ENCODE measurements around the gene OR51D1. TPM values are rescaled to one million over a fixed set of nuclear protein-coding genes. Genes with fewer than 3 reads are reported as not detected.

OR51D1 gene, protein sequence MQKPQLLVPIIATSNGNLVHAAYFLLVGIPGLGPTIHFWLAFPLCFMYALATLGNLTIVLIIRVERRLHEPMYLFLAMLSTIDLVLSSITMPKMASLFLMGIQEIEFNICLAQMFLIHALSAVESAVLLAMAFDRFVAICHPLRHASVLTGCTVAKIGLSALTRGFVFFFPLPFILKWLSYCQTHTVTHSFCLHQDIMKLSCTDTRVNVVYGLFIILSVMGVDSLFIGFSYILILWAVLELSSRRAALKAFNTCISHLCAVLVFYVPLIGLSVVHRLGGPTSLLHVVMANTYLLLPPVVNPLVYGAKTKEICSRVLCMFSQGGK
- total RNA-seq, result not detected
- long read RNA-seq, result 0 reads

- H3K4me1 ChIP-seq, result peaks cover 14% of the 10 kb centered on the region
- peak within 1 kb of the TSS; percentile 57 for H3K4me3 ChIP-seq
- H3K36me3 ChIP-seq, result no peaks in the 10 kb centered on the region
- H3K9me3 ChIP-seq (replicated peaks), result no peaks in the 10 kb centered on the region
- intact Hi-C loops (cut with micrococcal nuclease), result loop anchor here (5.0 kb wide), 1 partner anchor 365 kb away; no protein-coding TSS in a partner anchor
- peak within 1 kb of the TSS; percentile 14 for H3K27ac ChIP-seq (replicated peaks)
- TF ChIP-seq, protein P1, sequence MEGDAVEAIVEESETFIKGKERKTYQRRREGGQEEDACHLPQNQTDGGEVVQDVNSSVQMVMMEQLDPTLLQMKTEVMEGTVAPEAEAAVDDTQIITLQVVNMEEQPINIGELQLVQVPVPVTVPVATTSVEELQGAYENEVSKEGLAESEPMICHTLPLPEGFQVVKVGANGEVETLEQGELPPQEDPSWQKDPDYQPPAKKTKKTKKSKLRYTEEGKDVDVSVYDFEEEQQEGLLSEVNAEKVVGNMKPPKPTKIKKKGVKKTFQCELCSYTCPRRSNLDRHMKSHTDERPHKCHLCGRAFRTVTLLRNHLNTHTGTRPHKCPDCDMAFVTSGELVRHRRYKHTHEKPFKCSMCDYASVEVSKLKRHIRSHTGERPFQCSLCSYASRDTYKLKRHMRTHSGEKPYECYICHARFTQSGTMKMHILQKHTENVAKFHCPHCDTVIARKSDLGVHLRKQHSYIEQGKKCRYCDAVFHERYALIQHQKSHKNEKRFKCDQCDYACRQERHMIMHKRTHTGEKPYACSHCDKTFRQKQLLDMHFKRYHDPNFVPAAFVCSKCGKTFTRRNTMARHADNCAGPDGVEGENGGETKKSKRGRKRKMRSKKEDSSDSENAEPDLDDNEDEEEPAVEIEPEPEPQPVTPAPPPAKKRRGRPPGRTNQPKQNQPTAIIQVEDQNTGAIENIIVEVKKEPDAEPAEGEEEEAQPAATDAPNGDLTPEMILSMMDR (IDR thresholded peaks at IDR 0.05; ENCODE audit: borderline replicate concordance), result peak; percentile 95
- DNase-seq, result peak; percentile 64
- H3K27me3 ChIP-seq (ENCODE audit: low read depth), result no peaks in the 10 kb centered on the region
These were observed at the start of gene OR51D1 for GRCh38 chr11:4636962-4637661. TSS of gene OR51D1 (plus strand) at chr11:4637477. CDS start at chr11:4639791, 2,314 bp downstream.

- Histone ChIP-seq H3K4me1 (no peaks in the 10 kb centered on the region), H3K9me3 (replicated peaks) (no peaks in the 10 kb centered on the region), H3K27ac (replicated peaks) (no peak overlapping the region), H3K4me3 (no peak overlapping the region), H3K36me3 (no peaks in the 10 kb centered on the region), H3K27me3 (ENCODE audit: low read depth) (peaks cover 12% of the 10 kb centered on the region)
- intact Hi-C loops (cut with micrococcal nuclease), result no loop called here
- TF ChIP-seq, protein P1 (IDR thresholded peaks at IDR 0.05; ENCODE audit: borderline replicate concordance), result no peak
- DNase-seq, result no peak
These were observed 48.3 kb upstream of the OR51D1 start for GRCh38 chr11:4589017-4589416.

DNA sequence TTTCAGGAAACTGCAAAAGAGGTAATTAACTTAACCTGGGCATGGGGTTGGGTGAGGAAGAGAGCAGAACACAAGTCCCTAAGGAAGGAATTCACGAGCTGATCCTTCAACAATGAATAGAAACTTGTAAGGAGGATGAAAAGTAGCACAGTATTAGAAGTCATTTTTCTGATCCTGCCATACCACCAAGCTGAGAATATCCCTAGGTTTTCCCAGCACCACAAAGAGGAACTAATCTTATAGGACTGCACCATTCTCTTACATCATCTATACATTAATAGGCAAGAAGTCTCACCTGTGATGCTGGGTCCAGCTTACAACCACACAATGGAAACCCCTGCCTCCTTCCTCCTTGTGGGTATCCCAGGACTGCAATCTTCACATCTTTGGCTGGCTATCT, 43.5 kb upstream of the OR51D1 start, which contains the start of gene OR52I1:
OR52I1 (plus strand) TSS at position 301 of the 400 bp plus-strand sequence; CDS start at position 301, 0 bp downstream.
- Histone ChIP-seq H3K27me3 (ENCODE audit: low read depth) (no peaks in the 10 kb centered on the region), H3K36me3 (peaks cover 13% of the 10 kb centered on the region), H3K4me1 (no peaks in the 10 kb centered on the region), H3K9me3 (replicated peaks) (no peaks in the 10 kb centered on the region), H3K27ac (replicated peaks) (no peak within 1 kb of the TSS), H3K4me3 (no peak within 1 kb of the TSS)
- TF ChIP-seq, protein P1 (IDR thresholded peaks at IDR 0.05; ENCODE audit: borderline replicate concordance), result no peak
- intact Hi-C loops (cut with micrococcal nuclease), result no loop called here
- DNase-seq, result no peak

GRCh38 chr11:4605057-4605456, 32.2 kb upstream of the OR51D1 start:
- intact Hi-C loops (cut with micrococcal nuclease), result no loop called here
- Histone ChIP-seq H3K4me3 (no peak overlapping the region), H3K9me3 (replicated peaks) (no peaks in the 10 kb centered on the region), H3K27me3 (ENCODE audit: low read depth) (no peaks in the 10 kb centered on the region), H3K4me1 (peaks cover 31% of the 10 kb centered on the region), H3K27ac (replicated peaks) (no peak overlapping the region), H3K36me3 (peaks cover 55% of the 10 kb centered on the region)
- DNase-seq, result no peak
- TF ChIP-seq, protein P1 (IDR thresholded peaks at IDR 0.05; ENCODE audit: borderline replicate concordance), result no peak

DNA sequence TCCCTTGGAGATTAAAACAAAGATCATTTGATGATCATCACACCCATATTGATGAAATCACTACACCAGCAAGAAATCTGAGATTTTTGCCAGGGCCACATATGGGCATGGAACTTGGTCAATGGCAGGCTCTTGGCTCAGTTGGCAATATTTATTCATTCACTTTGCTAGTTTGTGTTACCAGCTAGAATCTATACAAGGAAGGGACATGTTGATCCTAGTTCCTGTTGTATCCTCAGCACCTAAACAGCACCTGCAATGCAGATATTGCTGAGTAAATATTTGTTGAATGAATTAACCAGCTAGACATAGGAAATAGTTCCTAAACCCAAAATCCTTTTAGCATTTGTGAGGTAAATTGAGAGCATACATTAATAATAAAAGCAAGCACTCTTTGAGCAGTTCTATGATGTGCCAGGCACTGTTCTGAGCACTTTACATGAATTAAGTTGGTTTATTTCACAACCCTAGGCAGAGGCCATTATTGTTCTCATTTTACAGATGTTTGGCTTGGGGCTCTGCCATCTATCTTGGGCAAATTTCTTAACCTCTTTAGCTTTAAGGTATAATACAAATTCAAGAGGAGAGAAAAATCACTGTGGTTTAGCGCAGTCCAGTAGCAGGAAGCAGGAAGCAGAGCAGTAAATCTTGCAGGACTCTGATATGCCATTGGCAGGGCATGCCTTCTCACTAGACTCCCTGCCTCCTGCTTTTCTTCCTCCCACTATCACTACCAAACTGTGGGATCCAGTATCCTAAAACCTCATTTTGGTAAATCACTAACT, 30.9 kb upstream of the OR51D1 start:
- TF ChIP-seq, protein P1 (IDR thresholded peaks at IDR 0.05; ENCODE audit: borderline replicate concordance), result no peak
- intact Hi-C loops (cut with micrococcal nuclease), result no loop called here
- Histone ChIP-seq H3K4me1 (peaks cover 38% of the 10 kb centered on the region), H3K4me3 (peak overlapping the region; percentile 85), H3K27ac (replicated peaks) (peak overlapping the region; percentile 96), H3K9me3 (replicated peaks) (no peaks in the 10 kb centered on the region), H3K27me3 (ENCODE audit: low read depth) (no peaks in the 10 kb centered on the region), H3K36me3 (peaks cover 41% of the 10 kb centered on the region)
- DNase-seq, result no peak
